ENCODE results near the gene STPG3. TPM values are rescaled to one million over a fixed set of nuclear protein-coding genes. Genes with fewer than 3 reads are reported as not detected.

The STPG3 gene
- total and polyA plus RNA-seq, 2 of the 13 experiments (the other 11 are each of a cell fraction or from before 2014, with no cell fraction given), result not detected

DNA sequence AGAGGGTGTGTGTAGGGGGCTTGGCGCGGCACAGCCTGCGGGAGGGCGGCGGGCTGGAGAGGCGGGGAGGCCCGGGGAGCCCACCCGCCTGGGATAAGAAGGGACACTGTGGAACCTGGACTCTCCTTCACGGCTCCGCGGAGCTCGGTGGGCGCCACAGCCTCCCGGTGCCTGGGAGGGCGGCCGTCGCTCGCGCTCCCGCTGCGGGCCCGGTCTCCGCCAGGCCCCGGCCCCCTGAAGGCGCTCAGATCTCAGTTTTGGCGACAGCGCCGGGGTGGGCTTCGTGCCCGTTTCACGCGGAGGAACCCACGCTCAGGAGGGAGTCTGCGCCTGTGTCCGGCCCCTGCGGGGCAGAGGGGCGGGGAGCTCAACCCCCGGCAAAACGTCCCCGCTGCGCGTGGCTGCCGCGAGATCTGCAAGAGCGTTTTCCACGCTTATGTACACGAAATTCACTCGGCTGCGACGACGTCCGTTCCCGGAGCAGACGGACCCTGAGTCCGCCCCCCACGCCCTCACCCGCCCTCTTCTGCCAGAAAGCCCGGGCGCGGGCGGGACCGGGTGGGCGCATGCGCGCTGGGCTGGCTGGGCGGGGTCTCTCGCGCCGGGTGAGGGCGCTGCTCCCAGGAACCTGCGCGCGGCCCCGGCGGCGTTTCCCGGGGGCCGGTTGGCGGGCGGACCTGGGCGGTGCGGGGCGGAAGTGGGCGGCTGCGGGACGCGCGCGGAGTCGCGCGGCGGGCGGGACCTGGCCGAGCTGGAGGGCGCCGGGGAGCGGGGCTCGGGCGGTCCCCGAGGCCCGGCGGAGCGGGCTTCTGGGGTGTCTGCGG is 3.8 kb downstream of the STPG3 start, which contains the start of gene NELFB (continued):
- TF ChIP-seq, protein P1, sequence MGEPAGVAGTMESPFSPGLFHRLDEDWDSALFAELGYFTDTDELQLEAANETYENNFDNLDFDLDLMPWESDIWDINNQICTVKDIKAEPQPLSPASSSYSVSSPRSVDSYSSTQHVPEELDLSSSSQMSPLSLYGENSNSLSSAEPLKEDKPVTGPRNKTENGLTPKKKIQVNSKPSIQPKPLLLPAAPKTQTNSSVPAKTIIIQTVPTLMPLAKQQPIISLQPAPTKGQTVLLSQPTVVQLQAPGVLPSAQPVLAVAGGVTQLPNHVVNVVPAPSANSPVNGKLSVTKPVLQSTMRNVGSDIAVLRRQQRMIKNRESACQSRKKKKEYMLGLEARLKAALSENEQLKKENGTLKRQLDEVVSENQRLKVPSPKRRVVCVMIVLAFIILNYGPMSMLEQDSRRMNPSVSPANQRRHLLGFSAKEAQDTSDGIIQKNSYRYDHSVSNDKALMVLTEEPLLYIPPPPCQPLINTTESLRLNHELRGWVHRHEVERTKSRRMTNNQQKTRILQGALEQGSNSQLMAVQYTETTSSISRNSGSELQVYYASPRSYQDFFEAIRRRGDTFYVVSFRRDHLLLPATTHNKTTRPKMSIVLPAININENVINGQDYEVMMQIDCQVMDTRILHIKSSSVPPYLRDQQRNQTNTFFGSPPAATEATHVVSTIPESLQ (CRISPR knock-in tag; conservative IDR thresholded peaks at IDR 0.05), result no peak
- 0 out of 2 replicates have a peak, but pooled peaks have one; percentile 18 for TF ChIP-seq KDM2A (CRISPR knock-in tag; IDR thresholded peaks at IDR 0.05; ENCODE audit: borderline replicate concordance, low read depth)
- TF ChIP-seq SMC3 (IDR thresholded peaks at IDR 0.05; ENCODE audit: low read length), result no peak
- TF ChIP-seq, protein P2, sequence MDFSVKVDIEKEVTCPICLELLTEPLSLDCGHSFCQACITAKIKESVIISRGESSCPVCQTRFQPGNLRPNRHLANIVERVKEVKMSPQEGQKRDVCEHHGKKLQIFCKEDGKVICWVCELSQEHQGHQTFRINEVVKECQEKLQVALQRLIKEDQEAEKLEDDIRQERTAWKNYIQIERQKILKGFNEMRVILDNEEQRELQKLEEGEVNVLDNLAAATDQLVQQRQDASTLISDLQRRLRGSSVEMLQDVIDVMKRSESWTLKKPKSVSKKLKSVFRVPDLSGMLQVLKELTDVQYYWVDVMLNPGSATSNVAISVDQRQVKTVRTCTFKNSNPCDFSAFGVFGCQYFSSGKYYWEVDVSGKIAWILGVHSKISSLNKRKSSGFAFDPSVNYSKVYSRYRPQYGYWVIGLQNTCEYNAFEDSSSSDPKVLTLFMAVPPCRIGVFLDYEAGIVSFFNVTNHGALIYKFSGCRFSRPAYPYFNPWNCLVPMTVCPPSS (IDR thresholded peaks at IDR 0.05), result no peak
- TF ChIP-seq ONECUT2 (CRISPR knock-in tag; IDR thresholded peaks at IDR 0.05), result no peak
- TF ChIP-seq SAFB2 (CRISPR knock-in tag; IDR thresholded peaks at IDR 0.05; ENCODE audit: borderline replicate concordance, low read depth), result no peak; the same call in 1 of the 2 replicates
- TF ChIP-seq ERF (CRISPR knock-in tag; IDR thresholded peaks at IDR 0.05), result peak; percentile 60
- no peak; the same call in 1 of the 2 replicates for TF ChIP-seq ZNF747 (CRISPR knock-in tag; IDR thresholded peaks at IDR 0.05; ENCODE audit: borderline replicate concordance)
- TF ChIP-seq ZNF678 (CRISPR knock-in tag; IDR thresholded peaks at IDR 0.05), result no peak
- no peak for TF ChIP-seq ZNF17 (CRISPR knock-in tag; IDR thresholded peaks at IDR 0.05)
- no peak for TF ChIP-seq SRSF1 (optimal IDR thresholded peaks at IDR 0.05; ENCODE audit: low read depth, low read length)
- TF ChIP-seq ZNF766 (CRISPR knock-in tag; IDR thresholded peaks at IDR 0.05; ENCODE audit: borderline replicate concordance), result no peak
- TF ChIP-seq MIXL1 (CRISPR knock-in tag; IDR thresholded peaks at IDR 0.05), result no peak
- TF ChIP-seq SMYD3 (CRISPR knock-in tag; IDR thresholded peaks at IDR 0.05), result no peak
- 0 out of 2 replicates have a peak, but pooled peaks have one; percentile 39 for TF ChIP-seq HNF4G (IDR thresholded peaks at IDR 0.05; ENCODE audit: borderline replicate concordance, low read depth, low read length)
- no peak for TF ChIP-seq HNF4G (CRISPR knock-in tag; IDR thresholded peaks at IDR 0.05; ENCODE audit: borderline replicate concordance, low read depth)
- TF ChIP-seq MIER2 (CRISPR knock-in tag; IDR thresholded peaks at IDR 0.05), result no peak
- no peak; the same call in 1 of the 2 replicates for TF ChIP-seq ZSCAN25 (CRISPR knock-in tag; IDR thresholded peaks at IDR 0.05)
- TF ChIP-seq ZZZ3 (CRISPR knock-in tag; IDR thresholded peaks at IDR 0.05; ENCODE audit: borderline replicate concordance), result no peak
- peak; percentile 63; the same call in 1 of the 2 replicates for TF ChIP-seq JDP2 (CRISPR knock-in tag; IDR thresholded peaks at IDR 0.05; ENCODE audit: borderline replicate concordance)
- no peak for TF ChIP-seq ZNF460 (CRISPR knock-in tag; IDR thresholded peaks at IDR 0.05; ENCODE audit: borderline replicate concordance)
- TF ChIP-seq NKX3-1 (CRISPR knock-in tag; IDR thresholded peaks at IDR 0.05), result no peak; the same call in 1 of the 2 replicates
- peak; percentile 25; the same call in 1 of the 2 replicates for TF ChIP-seq ISL2 (CRISPR knock-in tag; IDR thresholded peaks at IDR 0.05)
- no peak for TF ChIP-seq JUND (CRISPR knock-in tag; IDR thresholded peaks at IDR 0.05)
- TF ChIP-seq ZNF232 (CRISPR knock-in tag; IDR thresholded peaks at IDR 0.05; ENCODE audit: borderline replicate concordance), result no peak

All from HepG2 (cell line).